ENCODE results near the gene ANKMY1. TPM values are rescaled to one million over a fixed set of nuclear protein-coding genes. Genes with fewer than 3 reads are reported as not detected.

The ANKMY1 gene
- total and polyA plus RNA-seq, 2 of the 13 experiments (the other 11 are each of a cell fraction or from before 2014, with no cell fraction given): 11.7 to 18.8 TPM

- TF ChIP-seq PBX3 (CRISPR knock-in tag; IDR thresholded peaks at IDR 0.05; ENCODE audit: borderline replicate concordance): 0 out of 2 replicates have a peak, but pooled peaks have one; percentile 23
- no peak for TF ChIP-seq ETS1 (CRISPR knock-in tag; IDR thresholded peaks at IDR 0.05)
- TF ChIP-seq SKI (IDR thresholded peaks at IDR 0.05; ENCODE audit: partially characterized antibody): peak; percentile 62
- no peak for TF ChIP-seq ZNF850 (CRISPR knock-in tag; conservative IDR thresholded peaks at IDR 0.05)
- TF ChIP-seq ZNF710 (CRISPR knock-in tag; IDR thresholded peaks at IDR 0.05; ENCODE audit: borderline replicate concordance): peak; percentile 68
- TF ChIP-seq SNAPC4 (CRISPR knock-in tag; IDR thresholded peaks at IDR 0.05): peak; percentile 96; the same call in 1 of the 2 replicates
- TF ChIP-seq ZNF260 (CRISPR knock-in tag; IDR thresholded peaks at IDR 0.05; ENCODE audit: borderline replicate concordance, low read depth): 0 out of 2 replicates have a peak, but pooled peaks have one; percentile 91
- TF ChIP-seq SP1 (IDR thresholded peaks at IDR 0.05): no peak
- peak; percentile 77 for TF ChIP-seq SP1 (CRISPR knock-in tag; IDR thresholded peaks at IDR 0.05)
- peak; percentile 94 for TF ChIP-seq YEATS2 (CRISPR knock-in tag; IDR thresholded peaks at IDR 0.05; ENCODE audit: borderline replicate concordance)
- TF ChIP-seq ZNF337 (CRISPR knock-in tag; IDR thresholded peaks at IDR 0.05; ENCODE audit: borderline replicate concordance, low read depth): no peak
- peak; percentile 80; the same call in 1 of the 2 replicates for TF ChIP-seq ZNF296 (CRISPR knock-in tag; conservative IDR thresholded peaks at IDR 0.05)
- TF ChIP-seq MEIS2 (CRISPR knock-in tag; IDR thresholded peaks at IDR 0.05): no peak; the same call in 1 of the 2 replicates
- TF ChIP-seq ZNF275 (CRISPR knock-in tag; IDR thresholded peaks at IDR 0.05; ENCODE audit: borderline replicate concordance): peak; percentile 76
- TF ChIP-seq ZNF7 (CRISPR knock-in tag; IDR thresholded peaks at IDR 0.05): no peak
- TF ChIP-seq NR0B2 (CRISPR knock-in tag; IDR thresholded peaks at IDR 0.05): peak; percentile 85
- no peak for TF ChIP-seq ZNF101 (CRISPR knock-in tag; IDR thresholded peaks at IDR 0.05; ENCODE audit: borderline replicate concordance, low read depth)
Measured at GRCh38 chr2:240586198-240586918, 28.6 kb upstream of the ANKMY1 start, which contains the start of gene CAPN10 (continued).

Data from HepG2 (cell line).